SK-N-SH treated with all-trans-retinoic acid at 6 μM for 48 hours (cell line): ENCODE data around the gene NRXN3.

ENCODE experiments used
- GLIS3 ChIP-seq: fragments of 250-450 bp; sonication (Bioruptor Pico); IDR thresholded peaks from 2 replicates; pipeline ENCODE4 v1.5.0; 2020; ENCODE audit warnings: mild to moderate bottlenecking, moderate library complexity
- RARB ChIP-seq: fragments of 250-450 bp; sonication (Bioruptor Pico); IDR thresholded peaks from 2 replicates; pipeline ENCODE4 v1.8.0; 2021; ENCODE audit warnings: mild to moderate bottlenecking, moderate library complexity
- SNAI2 ChIP-seq: fragments of 250-450 bp; sonication (Bioruptor Pico); IDR thresholded peaks from 2 replicates; pipeline ENCODE4 v1.5.0; 2020; ENCODE audit warnings: mild to moderate bottlenecking, moderate library complexity

- TF ChIP-seq RARB (CRISPR knock-in tag) (no peak), SNAI2 (CRISPR knock-in tag) (no peak), GLIS3 (CRISPR knock-in tag) (no peak)
These were observed 921.3 kb downstream of the NRXN3 start for GRCh38 chr14:79091381-79091963.
